Suppressor macrophage (primary cell): ENCODE data around the gene HRAS.

Source experiments
- DNase-seq, 4 experiments: peaks; one replicate each; pipeline ENCODE4 v3.0.0-alpha.2; 2020 to 2022

The HRAS gene

DNA sequence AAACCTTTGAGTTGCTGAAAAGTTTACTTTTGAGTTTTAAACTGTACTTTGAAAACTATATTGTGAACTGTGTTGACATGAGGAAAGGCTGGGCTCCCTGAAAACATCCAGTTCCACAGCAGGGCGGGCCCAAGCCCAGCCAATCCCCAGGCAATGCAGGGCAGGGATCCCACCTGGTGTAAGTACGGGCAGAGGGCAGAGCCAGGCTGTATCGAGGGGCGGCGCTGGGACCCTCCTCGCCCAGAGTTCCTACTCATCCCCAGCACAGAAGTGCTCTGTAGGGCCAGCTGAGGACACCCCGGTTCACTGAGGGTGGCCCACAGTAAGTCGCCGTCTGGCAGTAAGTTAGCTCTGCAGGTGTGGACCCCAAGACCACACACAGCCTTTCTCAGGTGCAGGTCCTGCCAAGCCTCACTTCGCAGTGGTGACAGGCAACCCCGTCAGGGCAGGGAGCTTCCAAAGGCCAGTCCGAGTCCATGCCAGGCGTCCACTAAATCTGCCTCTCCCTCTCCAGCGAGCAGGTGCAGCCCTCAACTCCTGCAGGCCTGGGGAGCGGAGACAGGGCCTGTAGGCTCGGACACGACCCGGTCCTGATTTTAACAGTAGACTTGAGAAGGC, 31.7 kb upstream of the HRAS start:
- DNase-seq, result no peak

DNA sequence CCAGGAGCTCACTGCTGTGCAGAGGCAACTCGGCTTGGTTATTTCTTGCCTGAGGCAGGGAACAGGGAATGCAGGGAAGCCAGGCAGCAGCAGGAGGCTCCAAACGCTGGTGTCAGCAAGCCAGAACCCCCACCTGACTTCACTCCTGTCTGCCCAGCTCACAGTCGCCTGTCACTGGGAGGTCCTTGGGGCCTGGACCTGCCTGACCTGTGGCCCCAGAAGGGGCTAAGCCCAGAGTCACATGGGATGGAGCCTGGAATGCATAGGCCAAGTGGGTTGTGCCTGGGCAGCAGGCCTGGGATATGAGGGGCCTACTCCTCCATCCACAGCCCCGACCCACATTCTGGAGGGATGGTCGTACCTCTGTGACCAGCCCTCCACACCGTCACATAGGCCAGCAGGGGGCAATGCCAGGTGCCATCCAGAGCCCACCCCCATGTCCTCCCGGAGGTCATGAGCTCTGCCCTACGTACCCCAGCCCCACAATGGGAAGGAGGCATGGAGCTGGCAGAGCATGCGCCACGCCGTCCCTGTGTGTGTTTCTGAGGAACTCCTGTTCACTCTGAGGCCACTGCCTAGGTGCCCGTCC, 30.6 kb upstream of the HRAS start:
- no peak for DNase-seq

DNA sequence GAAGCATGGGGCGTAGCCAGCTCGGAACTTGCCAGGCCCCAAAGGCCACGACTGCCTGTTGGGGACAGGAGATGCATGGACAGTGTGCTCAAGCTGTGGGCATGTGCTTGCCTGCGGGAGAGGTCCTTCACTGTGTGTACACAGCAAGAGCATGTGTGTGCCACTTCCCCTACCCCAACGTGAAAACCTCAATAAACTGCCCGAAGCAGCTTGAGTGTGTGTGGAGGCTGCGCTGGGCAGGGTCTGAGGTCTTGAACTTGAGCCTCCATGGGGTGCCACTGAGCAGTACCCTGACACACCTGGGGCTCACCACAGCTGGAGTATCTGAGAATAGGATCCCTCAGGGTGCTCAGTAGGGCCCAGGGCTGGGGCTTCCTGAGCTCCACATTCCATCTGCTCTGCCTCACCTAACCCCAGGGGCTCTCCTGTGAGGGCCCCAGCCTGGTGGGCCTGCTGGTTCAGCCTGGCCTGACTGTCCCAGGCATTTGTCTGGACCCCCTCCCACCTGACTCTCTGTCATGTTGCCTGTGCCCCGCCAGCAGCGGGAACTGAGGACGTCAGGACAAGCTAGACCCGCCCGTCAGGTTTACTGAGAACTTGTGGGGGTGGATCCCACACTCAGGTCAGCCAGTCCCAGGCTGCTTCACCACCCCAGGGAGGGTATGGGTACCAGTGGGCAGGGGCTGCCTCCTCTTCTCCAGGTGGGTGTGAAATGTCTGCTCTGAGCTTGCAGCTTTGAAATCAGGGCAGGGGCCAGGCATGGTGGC, 28.6 kb upstream of the HRAS start:
- no peak for DNase-seq

DNA sequence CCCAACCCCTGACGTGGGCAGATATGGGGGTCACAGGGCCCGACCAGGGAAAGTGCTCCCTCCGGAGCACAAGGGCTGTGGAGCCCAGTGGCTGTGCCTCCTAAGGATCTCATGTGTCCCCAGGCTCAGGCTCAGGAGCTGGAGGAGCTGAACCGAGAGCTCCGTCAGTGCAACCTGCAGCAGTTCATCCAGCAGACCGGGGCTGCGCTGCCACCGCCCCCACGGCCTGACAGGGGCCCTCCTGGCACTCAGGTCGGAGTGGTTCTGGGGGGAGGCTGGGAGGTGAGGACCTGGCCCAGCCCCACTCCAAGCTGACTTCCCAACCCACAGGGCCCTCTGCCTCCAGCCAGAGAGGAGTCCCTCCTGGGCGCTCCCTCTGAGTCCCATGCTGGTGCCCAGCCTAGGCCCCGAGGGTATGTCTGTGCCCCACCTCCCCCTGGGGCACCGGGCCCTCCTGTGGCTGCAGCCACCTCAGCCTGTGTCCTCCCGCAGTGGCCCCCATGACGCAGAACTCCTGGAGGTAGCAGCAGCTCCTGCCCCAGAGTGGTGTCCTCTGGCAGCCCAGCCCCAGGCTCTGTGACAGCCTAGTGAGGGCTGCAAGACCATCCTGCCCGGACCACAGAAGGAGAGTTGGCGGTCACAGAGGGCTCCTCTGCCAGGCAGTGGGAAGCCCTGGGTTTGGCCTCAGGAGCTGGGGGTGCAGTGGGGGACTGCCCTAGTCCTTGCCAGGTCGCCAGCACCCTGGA, 27.9 kb upstream of the HRAS start:
- DNase-seq, result no peak

DNA sequence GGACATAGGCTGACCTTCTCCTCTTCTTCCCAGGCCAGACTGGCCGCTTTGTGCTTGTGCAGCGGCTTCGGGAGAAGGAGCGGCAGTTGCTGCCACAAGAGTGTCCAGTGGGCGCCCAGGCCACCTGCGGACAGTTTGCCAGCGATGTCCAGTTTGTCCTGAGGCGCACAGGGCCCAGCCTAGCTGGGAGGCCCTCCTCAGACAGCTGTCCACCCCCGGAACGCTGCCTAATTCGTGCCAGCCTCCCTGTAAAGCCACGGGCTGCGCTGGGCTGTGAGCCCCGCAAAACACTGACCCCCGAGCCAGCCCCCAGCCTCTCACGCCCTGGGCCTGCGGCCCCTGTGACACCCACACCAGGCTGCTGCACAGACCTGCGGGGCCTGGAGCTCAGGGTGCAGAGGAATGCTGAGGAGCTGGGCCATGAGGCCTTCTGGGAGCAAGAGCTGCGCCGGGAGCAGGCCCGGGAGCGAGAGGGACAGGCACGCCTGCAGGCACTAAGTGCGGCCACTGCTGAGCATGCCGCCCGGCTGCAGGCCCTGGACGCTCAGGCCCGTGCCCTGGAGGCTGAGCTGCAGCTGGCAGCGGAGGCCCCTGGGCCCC, 26.8 kb upstream of the HRAS start:
- no peak for DNase-seq

DNA sequence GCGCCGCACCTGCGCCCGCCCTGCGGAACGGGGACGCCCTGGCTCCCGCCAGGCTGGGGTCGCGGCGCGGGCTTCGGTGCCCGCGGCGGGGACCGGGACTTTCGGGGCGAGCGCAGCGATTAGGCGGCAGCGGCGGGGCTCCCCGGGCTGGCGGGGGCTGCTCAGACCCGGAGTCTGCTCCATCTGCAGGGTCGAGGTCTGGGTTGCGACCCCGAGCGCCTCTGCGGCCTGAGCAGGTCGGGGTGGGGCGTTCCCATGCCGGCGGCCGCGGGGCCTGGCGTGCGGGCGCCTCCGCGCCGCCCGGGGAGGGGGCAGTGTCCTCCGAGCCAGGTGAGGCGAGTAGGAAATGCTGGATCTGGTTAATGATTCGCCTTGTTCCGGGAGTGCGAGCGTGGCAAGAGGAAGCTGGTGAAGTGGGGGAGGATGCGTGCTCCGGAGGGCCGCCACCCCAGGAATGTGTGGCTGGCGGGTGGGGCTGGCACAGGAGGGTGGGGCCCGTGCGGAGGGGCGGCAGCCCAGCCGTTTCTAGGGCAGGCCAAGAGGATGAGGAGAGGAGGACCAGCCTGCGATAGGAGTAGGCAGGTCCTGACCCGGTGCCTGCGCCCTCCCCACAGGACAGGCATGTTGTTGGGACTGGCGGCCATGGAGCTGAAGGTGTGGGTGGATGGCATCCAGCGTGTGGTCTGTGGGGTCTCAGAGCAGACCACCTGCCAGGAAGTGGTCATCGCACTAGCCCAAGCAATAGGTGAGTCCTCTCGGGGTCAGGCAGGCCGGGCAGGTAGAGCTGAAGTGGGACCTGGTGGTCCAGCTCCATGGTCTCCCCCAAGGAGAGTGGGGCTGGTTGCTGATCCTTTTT, 26.0 kb upstream of the HRAS start:
- peak in 3 of 4 experiments; percentile 24 to 60 (median 46) for DNase-seq

DNA sequence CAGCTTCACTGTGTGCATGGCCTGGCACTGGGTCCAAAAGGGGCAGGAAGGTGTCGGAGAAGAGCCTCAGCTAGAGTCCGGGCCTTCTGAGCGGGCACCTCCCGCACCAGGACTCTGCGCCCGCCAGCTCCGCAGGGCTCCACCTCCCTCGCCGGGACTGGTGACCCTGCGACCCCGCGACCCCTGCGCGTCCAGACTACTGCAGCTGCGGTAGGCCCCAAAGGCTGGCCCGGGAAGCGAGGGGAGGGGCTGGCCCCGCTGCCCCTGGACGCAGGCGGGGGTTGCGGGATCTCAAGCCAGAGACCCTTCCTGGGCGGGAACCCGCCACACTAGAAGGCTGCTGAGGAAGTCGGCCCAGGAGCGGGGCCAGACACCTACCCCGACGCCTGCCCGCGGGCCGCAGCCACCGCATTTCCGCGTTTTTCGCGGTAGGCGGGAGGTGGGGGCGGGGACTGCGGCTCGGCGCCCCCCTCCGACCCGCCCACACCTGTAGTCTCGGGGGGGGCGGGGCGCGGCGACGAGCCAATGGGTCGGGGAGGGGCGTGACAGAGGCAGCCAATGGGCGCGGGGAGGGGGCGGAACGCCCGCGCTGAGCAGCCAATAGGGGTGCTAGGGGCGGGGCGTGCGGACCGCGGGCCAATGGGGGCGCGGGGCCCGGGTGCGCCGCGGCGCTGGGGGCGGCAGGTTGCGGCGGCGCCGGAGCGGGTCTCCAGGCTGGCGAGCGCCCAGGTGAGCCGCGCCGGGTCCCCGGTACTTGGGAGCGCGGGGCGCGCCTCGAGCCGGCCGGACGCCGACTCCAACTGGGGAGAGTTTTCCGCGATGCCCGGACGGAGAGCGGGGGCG, 25.1 kb upstream of the HRAS start, which contains the start of the genes LMNTD2 and RASSF7:
Gene LMNTD2, minus strand, starts transcription at position 434 of the 843 bp plus-strand sequence. Its CDS starts 22 bp downstream, at position 412.
Gene RASSF7, plus strand, starts transcription at position 666 of the 843 bp plus-strand sequence. CDS start 799 bp downstream, outside the sequence.
- peak; percentile 90 to 97 (median 95) for DNase-seq

DNA sequence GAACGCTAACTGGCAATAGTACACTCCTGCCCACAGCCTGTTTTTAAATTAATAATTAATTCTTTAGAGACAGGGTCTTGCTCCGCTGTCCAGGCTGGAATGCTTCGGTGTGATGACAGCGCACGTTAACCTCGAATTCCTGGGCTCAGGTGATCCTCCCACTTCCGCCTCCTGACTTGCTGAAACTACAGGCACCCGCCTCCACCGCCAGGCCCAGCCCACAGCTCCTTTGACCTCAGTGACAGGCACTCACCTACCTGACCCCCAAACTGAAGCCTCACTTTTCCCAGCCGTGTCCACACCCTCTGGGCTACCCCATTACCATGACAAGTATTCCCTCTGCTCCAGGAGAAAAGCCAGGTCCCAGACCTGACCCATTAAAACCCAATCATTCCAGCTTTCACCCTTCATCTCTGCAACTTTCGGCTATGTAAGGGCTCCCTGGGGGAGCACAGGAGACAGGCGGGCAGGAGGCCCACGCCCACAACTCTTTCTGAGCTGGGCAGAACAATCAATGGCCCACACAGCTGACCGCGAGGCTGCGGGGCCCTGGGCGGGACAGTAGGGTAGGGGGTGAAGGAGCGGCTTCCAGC, 24.4 kb upstream of the HRAS start:
- peak in 1 of 4 experiments; percentile 14 for DNase-seq

DNA sequence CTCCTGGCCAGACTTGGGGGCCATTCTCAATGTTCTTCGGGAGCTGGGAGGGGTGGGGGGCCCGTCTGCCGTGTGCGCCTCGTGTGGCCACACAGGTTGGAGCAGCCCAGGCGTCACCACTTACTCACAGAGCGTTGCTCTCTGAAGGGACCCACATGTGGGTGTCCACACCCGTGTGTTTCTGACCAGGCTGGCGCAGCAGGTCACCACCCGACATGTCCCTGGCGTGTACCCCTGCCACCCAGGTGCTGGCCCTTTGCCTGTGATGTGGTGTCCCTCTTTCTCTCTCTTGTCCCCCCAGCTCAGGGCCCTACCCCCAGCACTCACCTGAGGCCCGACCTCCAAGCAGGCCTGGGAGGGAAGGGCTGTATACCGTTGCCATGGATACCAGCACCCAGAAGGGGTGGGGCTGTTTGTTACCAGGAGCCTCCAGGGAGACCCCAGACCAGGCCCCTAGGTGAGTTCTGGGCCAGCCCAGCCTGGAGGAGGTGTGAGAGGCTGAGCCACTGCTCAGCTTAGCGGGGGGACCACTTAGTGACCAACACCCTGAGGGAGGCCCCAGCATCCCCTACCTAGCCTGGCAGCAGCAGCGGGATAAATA, 23.7 kb upstream of the HRAS start:
- no peak for DNase-seq

DNA sequence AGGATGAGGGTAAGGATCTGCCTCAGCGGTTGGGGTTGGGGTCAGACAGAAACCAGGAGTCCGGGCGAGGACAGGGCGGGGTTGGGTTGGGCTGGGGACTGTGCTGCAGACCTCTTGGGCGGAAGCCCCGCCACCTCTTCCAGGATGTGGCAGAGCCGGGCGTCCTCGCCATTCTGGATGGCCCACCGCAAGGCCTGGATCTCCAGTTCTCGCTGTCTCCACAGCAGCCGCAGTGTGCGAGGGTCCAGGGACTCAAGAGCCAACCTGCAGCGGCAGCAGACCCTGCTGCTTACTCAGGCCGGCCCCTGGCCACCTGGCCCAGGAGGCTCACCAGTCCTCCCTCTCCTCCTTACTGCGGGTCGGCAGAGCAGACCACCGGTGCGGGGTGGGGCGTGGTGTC, 23.1 kb upstream of the HRAS start:
- no peak for DNase-seq

DNA sequence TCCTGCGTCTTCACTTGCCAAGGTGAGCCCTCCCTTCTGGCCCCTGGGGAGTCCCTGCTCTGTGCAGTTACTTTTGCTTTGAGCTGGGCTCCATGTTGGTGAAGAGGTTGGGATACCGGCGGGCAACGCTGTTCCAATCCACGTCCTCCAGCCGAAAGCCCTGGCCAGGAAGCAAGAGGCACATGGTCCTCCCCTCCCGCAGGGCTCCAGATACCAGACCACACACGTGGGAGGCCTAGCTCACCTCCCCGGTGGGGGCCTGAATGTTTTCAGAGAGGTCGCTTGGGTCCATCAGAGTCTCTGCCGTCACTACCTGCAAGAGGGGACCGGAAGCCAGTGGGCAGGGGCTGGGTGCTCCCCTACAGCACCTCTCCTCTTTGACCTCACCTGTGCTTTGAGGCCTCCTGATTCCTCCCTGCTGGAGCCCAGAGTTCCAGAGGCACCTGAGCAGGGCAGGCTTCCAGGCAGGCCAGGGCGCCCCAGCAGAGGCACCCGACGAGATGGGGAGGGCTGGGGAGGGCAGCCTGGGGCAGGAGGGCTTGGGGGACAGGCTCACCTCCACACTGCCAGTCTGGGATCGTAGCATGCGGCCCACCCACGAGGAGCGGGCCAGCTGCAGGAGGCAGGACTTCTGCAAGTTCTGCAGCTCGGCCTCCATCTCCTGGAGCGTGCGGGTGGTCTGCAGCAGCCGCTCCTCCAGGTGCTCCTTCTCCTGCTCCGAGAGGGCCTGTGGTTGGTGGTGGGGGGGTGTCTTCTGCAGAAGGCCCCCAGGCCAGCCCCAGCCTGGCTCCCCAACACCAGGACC, 22.2 kb upstream of the HRAS start:
- no peak for DNase-seq

DNA sequence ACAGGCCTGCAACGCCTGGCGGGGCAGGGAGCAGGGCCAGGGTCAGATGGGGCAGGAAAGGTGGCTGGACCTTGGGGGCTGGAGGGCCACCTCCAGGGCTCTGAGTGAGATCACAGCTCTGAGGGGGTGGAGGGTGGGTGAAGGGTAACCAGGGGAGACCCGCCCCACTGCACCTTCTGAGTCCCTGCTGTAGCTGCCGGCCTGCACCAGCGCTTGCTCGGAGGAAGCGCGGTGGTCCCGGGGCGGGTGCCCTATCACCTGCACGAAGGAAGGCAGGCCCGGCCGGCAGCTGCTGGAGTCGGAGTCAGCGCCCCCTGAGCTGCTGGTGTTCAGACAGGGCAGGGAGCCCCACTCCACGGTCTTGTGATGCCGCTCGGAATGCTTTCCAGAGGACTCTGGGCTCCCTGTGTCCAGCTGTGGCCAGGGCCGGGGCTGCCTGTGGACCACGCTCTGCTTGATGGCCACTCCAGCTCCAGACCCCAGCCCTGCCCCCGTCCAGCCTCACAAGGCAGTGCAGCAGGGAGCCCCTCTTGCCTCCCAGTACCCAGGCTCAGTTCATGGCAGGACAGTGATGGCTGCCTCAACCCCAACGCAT, 21.4 kb upstream of the HRAS start:
- DNase-seq, result no peak

DNA sequence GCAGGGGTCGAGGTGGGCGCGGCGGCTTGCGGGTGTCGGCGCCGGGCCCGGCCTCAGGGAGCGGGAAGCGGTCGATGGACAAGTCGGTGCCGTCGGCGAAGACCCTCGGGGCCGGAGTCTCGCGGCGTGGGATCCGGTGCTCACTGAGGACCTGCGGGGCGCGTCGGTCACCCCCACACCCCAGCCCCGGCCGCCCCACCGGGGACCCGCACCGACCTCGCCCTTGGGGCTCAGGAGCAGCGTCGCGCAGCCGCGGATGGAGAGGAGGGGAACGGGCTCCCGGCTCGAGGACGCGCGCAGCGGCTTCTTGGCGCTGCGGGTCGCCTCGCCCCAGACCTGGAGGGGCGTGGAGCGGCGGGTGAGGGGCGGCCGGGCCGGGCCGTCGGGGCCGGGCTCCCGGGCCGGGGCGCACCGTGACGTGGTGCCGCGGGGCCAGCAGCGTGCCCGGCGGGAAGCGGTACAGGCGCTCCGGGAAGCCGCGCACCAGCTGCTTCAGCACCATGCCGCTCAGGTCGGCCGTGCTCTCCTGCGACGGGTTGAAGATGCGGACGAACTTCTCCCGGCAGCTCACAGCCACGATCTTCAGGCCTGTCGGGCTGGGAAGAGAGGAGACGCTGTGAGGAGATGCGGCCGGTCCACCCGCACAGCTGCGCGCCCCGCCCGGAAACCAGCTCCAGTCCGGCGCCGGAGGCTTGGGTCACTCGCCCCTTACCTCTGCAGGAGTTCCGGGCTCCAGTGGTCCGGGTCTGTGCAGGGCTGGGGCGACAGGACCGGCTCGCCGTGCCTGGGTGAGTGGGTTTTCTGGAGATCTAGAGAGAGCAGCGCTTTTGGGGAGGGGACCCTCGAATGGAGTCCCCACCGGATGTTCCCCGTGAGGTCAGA, 20.6 kb upstream of the HRAS start:
- peak in 2 of 4 experiments; percentile 20 to 37 for DNase-seq

DNA sequence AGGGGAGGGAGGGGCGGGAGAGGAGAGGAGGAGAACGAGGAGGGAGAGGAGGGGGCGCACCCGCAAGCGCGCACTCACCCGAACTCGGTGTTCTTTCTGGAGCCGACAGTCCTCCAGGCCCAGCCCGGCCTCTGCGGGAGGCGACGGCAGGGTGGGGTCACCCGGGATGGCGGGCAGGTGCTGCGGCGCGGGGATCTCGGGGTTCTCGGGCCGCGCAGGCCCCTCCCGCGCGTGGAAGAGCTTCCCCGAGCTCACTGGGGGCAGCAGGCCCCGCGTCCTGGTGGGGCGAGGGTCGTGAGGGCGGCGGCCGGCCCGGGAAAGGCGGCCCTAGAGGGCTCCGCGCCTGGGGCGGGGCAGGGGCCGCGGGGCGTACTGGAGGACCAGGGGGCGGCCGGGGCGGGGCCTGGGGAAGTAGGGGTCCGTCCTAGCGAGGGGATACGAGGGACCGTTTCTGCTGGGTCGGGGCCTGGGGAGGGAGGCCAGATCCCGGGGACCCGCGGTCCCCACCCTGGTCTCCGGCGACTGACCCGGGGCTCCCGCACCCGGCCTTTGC, 19.9 kb upstream of the HRAS start:
- no peak for DNase-seq

DNA sequence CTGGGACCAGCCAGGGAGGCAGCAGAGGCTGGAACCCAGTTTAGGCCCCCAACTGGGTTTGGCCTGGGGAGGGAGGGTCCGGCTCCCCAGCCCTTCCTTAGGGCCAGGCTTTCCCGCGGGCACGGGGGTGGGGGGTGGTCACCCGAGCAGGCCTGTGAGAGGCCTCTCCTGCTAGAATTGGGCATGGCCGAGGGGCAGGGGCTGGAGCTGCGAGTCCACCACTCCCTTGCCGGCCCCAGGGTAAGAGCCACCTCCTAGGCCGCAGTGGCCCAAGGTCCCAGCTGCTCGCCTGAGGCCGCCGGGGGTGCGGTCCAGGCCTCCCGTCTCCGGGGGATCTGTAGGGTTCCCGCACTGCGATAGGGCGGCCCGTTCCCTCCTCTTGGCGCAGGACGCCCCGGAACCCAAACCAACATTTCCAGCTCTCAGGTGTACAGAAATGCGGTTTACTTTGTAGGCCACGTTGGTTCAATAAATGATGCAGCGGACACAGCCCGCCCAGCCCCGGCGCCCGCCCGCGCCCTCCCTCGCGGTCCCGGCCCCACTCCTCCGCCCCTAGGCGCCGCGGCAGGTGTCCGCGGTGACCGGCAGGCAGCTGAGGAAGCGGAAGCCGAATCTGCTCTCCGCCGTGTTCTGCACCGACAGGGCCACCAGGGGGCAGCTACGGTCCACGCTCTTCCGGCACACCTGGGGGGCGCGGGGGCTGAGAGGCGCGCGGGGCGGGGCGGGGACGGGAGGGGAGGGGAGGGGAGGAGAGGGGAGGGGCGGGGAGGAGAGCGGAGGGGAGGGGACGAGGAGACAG, 19.3 kb upstream of the HRAS start:
- peak; percentile 51 to 83 (median 68) for DNase-seq

DNA sequence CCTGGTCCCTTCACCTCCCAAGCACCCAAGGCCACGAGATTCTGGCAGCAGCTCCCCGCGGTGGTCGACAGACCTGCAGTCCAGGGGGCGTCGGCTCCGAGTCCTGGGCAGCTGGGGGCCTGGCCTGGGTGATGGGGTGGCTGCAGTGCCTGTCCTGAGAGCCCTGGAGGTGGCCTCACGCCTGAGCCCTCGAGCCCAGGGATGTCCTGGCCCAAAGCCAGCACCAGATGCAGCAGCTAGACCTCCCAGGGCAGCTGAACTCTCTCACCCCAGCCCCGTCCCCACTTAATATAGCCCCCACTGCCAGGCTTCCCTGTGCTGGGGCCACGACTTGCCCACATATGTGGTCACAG, 18.6 kb upstream of the HRAS start:
- DNase-seq, result no peak
